Measurements from ENCODE around the gene CD59.

The CD59 gene

GRCh38 chr11:33698921-33699320 is 37.3 kb downstream of the CD59 start:
- in situ Hi-C loops (cut with HindIII; ENCODE audit: low sequenced_read_pairs): no loop called here
- no peak for TF ChIP-seq CTCF (IDR thresholded peaks at IDR 0.05; ENCODE audit: low read depth, low read length, missing control alignments)
- DNase-seq (ENCODE audit: low read depth): no peak

GRCh38 chr11:33697997-33698396 is 38.2 kb downstream of the CD59 start:
- no peak for DNase-seq (ENCODE audit: low read depth)
- no peak for TF ChIP-seq CTCF (IDR thresholded peaks at IDR 0.05; ENCODE audit: low read depth, low read length, missing control alignments)
- in situ Hi-C loops (cut with HindIII; ENCODE audit: low sequenced_read_pairs): no loop called here
- H3K4me3 ChIP-seq (ENCODE audit: low read depth, low read length): no peak overlapping the region

More at GRCh38 chr11:33698921-33699320, 37.3 kb downstream of the CD59 start:
- H3K4me3 ChIP-seq (ENCODE audit: low read depth, low read length): no peak overlapping the region

- in situ Hi-C loops (cut with HindIII; ENCODE audit: low sequenced_read_pairs): no loop called here
- H3K4me3 ChIP-seq (ENCODE audit: low read depth, low read length): no peak overlapping the region
- no peak for TF ChIP-seq CTCF (IDR thresholded peaks at IDR 0.05; ENCODE audit: low read depth, low read length, missing control alignments)
- DNase-seq (ENCODE audit: low read depth): no peak
Observed at GRCh38 chr11:33696931-33697638, 39.1 kb downstream of the CD59 start.

GRCh38 chr11:33696411-33696810 is 39.8 kb downstream of the CD59 start:
- no peak for TF ChIP-seq CTCF (IDR thresholded peaks at IDR 0.05; ENCODE audit: low read depth, low read length, missing control alignments)
- no peak for DNase-seq (ENCODE audit: low read depth)
- in situ Hi-C loops (cut with HindIII; ENCODE audit: low sequenced_read_pairs): no loop called here
- H3K4me3 ChIP-seq (ENCODE audit: low read depth, low read length): no peak overlapping the region

- no peak for TF ChIP-seq CTCF (IDR thresholded peaks at IDR 0.05; ENCODE audit: low read depth, low read length, missing control alignments)
- H3K4me3 ChIP-seq (ENCODE audit: low read depth, low read length): no peak overlapping the region
- in situ Hi-C loops (cut with HindIII; ENCODE audit: low sequenced_read_pairs): no loop called here
- no peak for DNase-seq (ENCODE audit: low read depth)
Observed at GRCh38 chr11:33695051-33695566, 41.1 kb downstream of the CD59 start.

- TF ChIP-seq CTCF (IDR thresholded peaks at IDR 0.05; ENCODE audit: low read depth, low read length, missing control alignments): no peak
- in situ Hi-C loops (cut with HindIII; ENCODE audit: low sequenced_read_pairs): loop anchor here (5.0 kb wide), 1 partner anchor 327 kb away; no protein-coding TSS in a partner anchor
- H3K4me3 ChIP-seq (ENCODE audit: low read depth, low read length): no peak overlapping the region
- no peak for DNase-seq (ENCODE audit: low read depth)
Observed at GRCh38 chr11:33694346-33695050, 41.7 kb downstream of the CD59 start.
